ENCODE results near the gene CACNA1S. TPM values are rescaled to one million over a fixed set of nuclear protein-coding genes. Genes with fewer than 3 reads are reported as not detected.

The CACNA1S gene
- total RNA-seq, 1 experiment from 2014 or later = not detected

- POLR2A ChIA-PET = no interaction called here
- in situ Hi-C loops (cut with HindIII; ENCODE audit: low pct_unique_long_range_greater_than_20kb, low sequenced_read_pairs) = no loop called here
These were observed 16.2 kb upstream of the CACNA1S start for GRCh38 chr1:201128476-201128875.

GRCh38 chr1:201127755-201128455, 15.7 kb upstream of the CACNA1S start:
- TF ChIP-seq SIN3A (IDR thresholded peaks at IDR 0.05; ENCODE audit: borderline replicate concordance, insufficient read depth, low read depth, low read length) (no peak), CTCF (IDR thresholded peaks at IDR 0.05) (no peak), REST (IDR thresholded peaks at IDR 0.05; ENCODE audit: insufficient read depth in 1 of 2, low read depth in 2 of 2, low read length in 1 of 2) (no peak), POLR2AphosphoS5 (IDR thresholded peaks at IDR 0.05; ENCODE audit: low read depth, low read length) (no peak), TCF7L2 (IDR thresholded peaks at IDR 0.05; ENCODE audit: low read depth, low read length) (no peak)
- Histone ChIP-seq H3K9me3 (ENCODE audit: control insufficient read depth, insufficient read depth, low read depth, low read length) (no peaks in the 10 kb centered on the region), H3K4me1 (ENCODE audit: control insufficient read depth, insufficient read depth, low read length) (peaks cover 5% of the 10 kb centered on the region), H3K4me3 (ENCODE audit: low read depth in 2 of 2, low read length in 2 of 2) (no peak overlapping the region), H3K27me3 (ENCODE audit: control insufficient read depth, insufficient read depth, low read length) (peaks cover 5% of the 10 kb centered on the region), H3K27ac (ENCODE audit: low read length) (no peak overlapping the region), H3K36me3 (ENCODE audit: control insufficient read depth, insufficient read depth, low read length) (no peaks in the 10 kb centered on the region)
- ATAC-seq = no peak
- intact Hi-C loops (cut with micrococcal nuclease; ENCODE audit: unreplicated experiment) = no loop called here
- no peak for DNase-seq (ENCODE audit: low read depth, low spot score)
- in situ Hi-C loops (cut with HindIII; ENCODE audit: low pct_unique_long_range_greater_than_20kb, low sequenced_read_pairs) = no loop called here
- POLR2A ChIA-PET = no interaction called here
- no TSS peak for BruUV-seq (replicated peaks)
- CTCF ChIA-PET = interaction anchor here (1.0 kb wide), 1 partner anchor 9 kb away, joined by 5 read pairs; no protein-coding TSS in a partner anchor

More at GRCh38 chr1:201128476-201128875, 16.2 kb upstream of the CACNA1S start:
- intact Hi-C loops (cut with micrococcal nuclease; ENCODE audit: unreplicated experiment) = no loop called here
- no TSS peak for BruUV-seq (replicated peaks)
- Histone ChIP-seq H3K4me1 (ENCODE audit: control insufficient read depth, insufficient read depth, low read length) (peaks cover 5% of the 10 kb centered on the region), H3K9me3 (ENCODE audit: control insufficient read depth, insufficient read depth, low read depth, low read length) (no peaks in the 10 kb centered on the region), H3K27ac (ENCODE audit: low read length) (no peak overlapping the region), H3K27me3 (ENCODE audit: control insufficient read depth, insufficient read depth, low read length) (peaks cover 3% of the 10 kb centered on the region; the same call in 1 of the 2 replicates), H3K4me3 (ENCODE audit: low read depth in 2 of 2, low read length in 2 of 2) (no peak overlapping the region), H3K36me3 (ENCODE audit: control insufficient read depth, insufficient read depth, low read length) (no peaks in the 10 kb centered on the region)
- TF ChIP-seq TCF7L2 (IDR thresholded peaks at IDR 0.05; ENCODE audit: low read depth, low read length) (no peak), SIN3A (IDR thresholded peaks at IDR 0.05; ENCODE audit: borderline replicate concordance, insufficient read depth, low read depth, low read length) (no peak), CTCF (IDR thresholded peaks at IDR 0.05) (no peak), POLR2AphosphoS5 (IDR thresholded peaks at IDR 0.05; ENCODE audit: low read depth, low read length) (no peak), REST (IDR thresholded peaks at IDR 0.05; ENCODE audit: insufficient read depth in 1 of 2, low read depth in 2 of 2, low read length in 1 of 2) (no peak)
- ATAC-seq (no peak), DNase-seq (ENCODE audit: low read depth, low spot score) (no peak)
- CTCF ChIA-PET = interaction anchor here (1.0 kb wide), 1 partner anchor 9 kb away, joined by 5 read pairs; no protein-coding TSS in a partner anchor

Data from Panc1 (cell line).